ENCODE measurements around the gene RERE. TPM values are rescaled to one million over a fixed set of nuclear protein-coding genes. Genes with fewer than 3 reads are reported as not detected.

RERE gene
- total RNA-seq, 1 donor from 2014 or later, result 252 TPM

GRCh38 chr1:8333246-8333987, 484.0 kb downstream of the RERE start:
- DNase-seq, result no peak
- Mint-ChIP-seq H3K36me3 (ENCODE audit: unreplicated experiment) (peaks cover 21% of the 10 kb centered on the region), H3K27me3 (ENCODE audit: unreplicated experiment) (peaks cover 4% of the 10 kb centered on the region), H3K27ac (ENCODE audit: unreplicated experiment) (no peak overlapping the region), H3K4me1 (ENCODE audit: low read depth, unreplicated experiment) (no peaks in the 10 kb centered on the region), H3K4me3 (ENCODE audit: unreplicated experiment) (no peak overlapping the region), H3K9me3 (ENCODE audit: unreplicated experiment) (peaks cover 3% of the 10 kb centered on the region)
- TF ChIP-seq CTCF (IDR thresholded peaks at IDR 0.05; ENCODE audit: partially characterized antibody, unreplicated experiment), result no peak

GRCh38 chr1:8332806-8333205, 484.6 kb downstream of the RERE start:
- no peak for TF ChIP-seq CTCF (IDR thresholded peaks at IDR 0.05; ENCODE audit: partially characterized antibody, unreplicated experiment)
- DNase-seq, result no peak
- Mint-ChIP-seq H3K27ac (ENCODE audit: unreplicated experiment) (no peak overlapping the region), H3K9me3 (ENCODE audit: unreplicated experiment) (peaks cover 3% of the 10 kb centered on the region), H3K36me3 (ENCODE audit: unreplicated experiment) (peaks cover 21% of the 10 kb centered on the region), H3K27me3 (ENCODE audit: unreplicated experiment) (peaks cover 4% of the 10 kb centered on the region), H3K4me1 (ENCODE audit: low read depth, unreplicated experiment) (no peaks in the 10 kb centered on the region), H3K4me3 (ENCODE audit: unreplicated experiment) (no peak overlapping the region)

- H3K4me1 Mint-ChIP-seq (ENCODE audit: low read depth, unreplicated experiment), result no peaks in the 10 kb centered on the region
- H3K9me3 Mint-ChIP-seq (ENCODE audit: unreplicated experiment), result no peaks in the 10 kb centered on the region
- no peak overlapping the region for H3K27ac Mint-ChIP-seq (ENCODE audit: unreplicated experiment)
- H3K27me3 Mint-ChIP-seq (ENCODE audit: unreplicated experiment), result peaks cover 2% of the 10 kb centered on the region
- no peak for TF ChIP-seq CTCF (IDR thresholded peaks at IDR 0.05; ENCODE audit: partially characterized antibody, unreplicated experiment)
- no peak overlapping the region for H3K4me3 Mint-ChIP-seq (ENCODE audit: unreplicated experiment)
- DNase-seq, result no peak
- H3K36me3 Mint-ChIP-seq (ENCODE audit: unreplicated experiment), result peaks cover 12% of the 10 kb centered on the region
Observed at GRCh38 chr1:8330271-8331125, 486.9 kb downstream of the RERE start.

GRCh38 chr1:8329858-8330257, 487.6 kb downstream of the RERE start:
- peaks cover 12% of the 10 kb centered on the region for H3K36me3 Mint-ChIP-seq (ENCODE audit: unreplicated experiment)
- peaks cover 2% of the 10 kb centered on the region for H3K27me3 Mint-ChIP-seq (ENCODE audit: unreplicated experiment)
- no peak overlapping the region for H3K27ac Mint-ChIP-seq (ENCODE audit: unreplicated experiment)
- no peak for TF ChIP-seq CTCF (IDR thresholded peaks at IDR 0.05; ENCODE audit: partially characterized antibody, unreplicated experiment)
- no peak overlapping the region for H3K4me3 Mint-ChIP-seq (ENCODE audit: unreplicated experiment)
- H3K4me1 Mint-ChIP-seq (ENCODE audit: low read depth, unreplicated experiment), result no peaks in the 10 kb centered on the region
- no peaks in the 10 kb centered on the region for H3K9me3 Mint-ChIP-seq (ENCODE audit: unreplicated experiment)
- no peak for DNase-seq

- TF ChIP-seq CTCF (IDR thresholded peaks at IDR 0.05; ENCODE audit: partially characterized antibody, unreplicated experiment), result no peak
- H3K27ac Mint-ChIP-seq (ENCODE audit: unreplicated experiment), result no peak overlapping the region
- H3K27me3 Mint-ChIP-seq (ENCODE audit: unreplicated experiment), result peaks cover 2% of the 10 kb centered on the region
- DNase-seq, result no peak
- no peaks in the 10 kb centered on the region for H3K4me1 Mint-ChIP-seq (ENCODE audit: low read depth, unreplicated experiment)
- peaks cover 12% of the 10 kb centered on the region for H3K36me3 Mint-ChIP-seq (ENCODE audit: unreplicated experiment)
- no peak overlapping the region for H3K4me3 Mint-ChIP-seq (ENCODE audit: unreplicated experiment)
- H3K9me3 Mint-ChIP-seq (ENCODE audit: unreplicated experiment), result no peaks in the 10 kb centered on the region
Observed at GRCh38 chr1:8329439-8329838, 488.0 kb downstream of the RERE start.

All from glutamatergic neuron (in vitro differentiated cells).